GM10266 (cell line): Measurements from ENCODE around the gene MGLL.

Source experiments
- DNase-seq: peaks from one replicate; pipeline ENCODE4 v3.0.0; 2012; ENCODE audit errors: extremely low spot score
- TF ChIP-seq, protein P1 (sequence below): IDR thresholded peaks from 2 replicates; pipeline ENCODE4 v1.5.1; 2012; ENCODE audit warnings: mild to moderate bottlenecking, low read depth; ENCODE audit not compliant: control insufficient read depth, insufficient read depth; ENCODE audit errors: missing control alignments

The MGLL gene

DNA sequence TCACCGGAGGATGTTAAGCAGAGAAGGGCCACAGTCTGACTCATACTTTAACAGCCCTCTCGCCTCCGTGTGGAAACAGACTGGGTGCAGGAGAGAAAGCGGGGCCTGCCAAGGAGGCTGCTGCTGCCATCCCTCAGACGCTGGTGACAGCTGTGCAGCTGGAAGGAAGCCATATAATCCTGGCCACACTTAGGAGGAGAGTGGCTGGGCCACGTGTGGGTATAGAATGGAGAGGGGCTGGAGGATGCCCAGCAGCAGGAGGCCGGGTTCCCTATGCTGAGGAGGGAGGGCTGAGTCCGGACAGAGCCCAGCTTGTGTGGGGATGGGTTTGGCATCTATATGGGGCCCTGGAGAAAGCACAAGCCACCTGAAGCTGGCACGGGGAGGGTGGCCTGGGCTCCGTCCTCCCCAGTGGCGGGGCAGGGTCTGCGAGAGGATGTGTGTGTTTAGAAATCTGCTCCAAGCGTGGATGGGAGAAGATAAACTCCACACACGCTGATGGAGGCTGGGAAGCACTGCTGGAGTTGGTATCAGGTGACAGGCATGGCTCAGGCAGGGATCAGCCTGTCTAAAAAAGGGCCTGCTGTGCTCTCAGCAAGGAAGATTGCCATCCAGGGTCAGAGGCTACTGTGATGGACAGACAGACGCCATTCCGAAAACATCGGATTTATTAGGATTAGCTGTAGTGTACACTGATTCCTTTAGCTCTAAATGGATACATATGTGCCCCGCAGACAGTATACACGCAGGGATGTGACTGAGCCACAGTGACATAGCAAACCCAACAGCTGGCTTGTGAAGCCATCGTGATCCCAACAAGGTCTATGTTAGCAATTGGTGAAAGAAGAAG lies 133.7 kb downstream of the MGLL start:
- TF ChIP-seq, protein P1, sequence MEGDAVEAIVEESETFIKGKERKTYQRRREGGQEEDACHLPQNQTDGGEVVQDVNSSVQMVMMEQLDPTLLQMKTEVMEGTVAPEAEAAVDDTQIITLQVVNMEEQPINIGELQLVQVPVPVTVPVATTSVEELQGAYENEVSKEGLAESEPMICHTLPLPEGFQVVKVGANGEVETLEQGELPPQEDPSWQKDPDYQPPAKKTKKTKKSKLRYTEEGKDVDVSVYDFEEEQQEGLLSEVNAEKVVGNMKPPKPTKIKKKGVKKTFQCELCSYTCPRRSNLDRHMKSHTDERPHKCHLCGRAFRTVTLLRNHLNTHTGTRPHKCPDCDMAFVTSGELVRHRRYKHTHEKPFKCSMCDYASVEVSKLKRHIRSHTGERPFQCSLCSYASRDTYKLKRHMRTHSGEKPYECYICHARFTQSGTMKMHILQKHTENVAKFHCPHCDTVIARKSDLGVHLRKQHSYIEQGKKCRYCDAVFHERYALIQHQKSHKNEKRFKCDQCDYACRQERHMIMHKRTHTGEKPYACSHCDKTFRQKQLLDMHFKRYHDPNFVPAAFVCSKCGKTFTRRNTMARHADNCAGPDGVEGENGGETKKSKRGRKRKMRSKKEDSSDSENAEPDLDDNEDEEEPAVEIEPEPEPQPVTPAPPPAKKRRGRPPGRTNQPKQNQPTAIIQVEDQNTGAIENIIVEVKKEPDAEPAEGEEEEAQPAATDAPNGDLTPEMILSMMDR, result no peak
- no peak for DNase-seq

DNA sequence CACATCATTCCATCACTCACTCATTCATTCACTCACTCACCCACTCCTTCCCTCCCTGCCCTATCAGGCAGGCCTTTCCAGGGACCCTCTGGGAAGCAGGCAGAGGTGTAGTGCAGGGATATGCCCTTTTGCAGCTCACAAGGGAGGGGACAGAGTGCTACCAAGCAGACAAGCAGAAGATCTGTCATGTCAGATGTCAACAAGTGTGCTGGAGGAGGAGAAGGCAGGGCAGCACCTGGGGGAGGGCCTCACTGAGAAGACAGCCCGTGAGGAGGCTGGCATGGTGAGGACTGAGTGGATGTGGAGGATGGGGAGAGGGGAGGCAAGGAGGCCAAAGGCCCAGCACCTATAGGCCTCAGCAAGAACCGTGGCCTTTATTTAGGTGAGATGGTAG lies 134.3 kb downstream of the MGLL start:
- TF ChIP-seq, protein P1, result no peak
- no peak for DNase-seq

DNA sequence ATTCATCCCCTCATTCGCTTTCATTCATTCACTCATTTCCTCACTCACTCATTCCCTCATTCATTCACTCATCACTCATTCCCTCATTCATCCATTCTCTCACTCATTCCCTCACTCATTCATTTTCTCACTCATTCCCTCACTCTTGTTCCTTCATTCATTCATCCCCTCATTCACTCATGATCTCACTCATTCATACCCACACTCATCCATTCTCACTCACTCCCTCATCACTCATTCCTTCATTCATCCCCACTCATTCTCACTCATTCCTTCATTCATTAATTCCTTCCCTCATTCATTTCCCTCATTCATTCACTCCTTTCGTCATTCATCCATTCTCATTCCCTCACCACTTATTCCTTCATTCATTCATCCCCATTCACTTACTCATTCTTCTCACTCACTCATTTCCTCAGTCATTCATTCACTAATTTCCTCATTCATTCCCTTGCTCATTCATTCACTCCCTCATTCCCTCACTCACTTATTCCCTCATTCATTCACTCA lies 135.0 kb downstream of the MGLL start:
- DNase-seq, result no peak
- TF ChIP-seq, protein P1, result no peak

GRCh38 chr3:127686512-127686894 lies 135.8 kb downstream of the MGLL start:
- TF ChIP-seq, protein P1, result no peak

GRCh38 chr3:127685708-127686511 lies 136.4 kb downstream of the MGLL start:
- no peak for DNase-seq
- TF ChIP-seq, protein P1, result no peak

More at GRCh38 chr3:127686512-127686894, 135.8 kb downstream of the MGLL start:
- no peak for DNase-seq

DNA sequence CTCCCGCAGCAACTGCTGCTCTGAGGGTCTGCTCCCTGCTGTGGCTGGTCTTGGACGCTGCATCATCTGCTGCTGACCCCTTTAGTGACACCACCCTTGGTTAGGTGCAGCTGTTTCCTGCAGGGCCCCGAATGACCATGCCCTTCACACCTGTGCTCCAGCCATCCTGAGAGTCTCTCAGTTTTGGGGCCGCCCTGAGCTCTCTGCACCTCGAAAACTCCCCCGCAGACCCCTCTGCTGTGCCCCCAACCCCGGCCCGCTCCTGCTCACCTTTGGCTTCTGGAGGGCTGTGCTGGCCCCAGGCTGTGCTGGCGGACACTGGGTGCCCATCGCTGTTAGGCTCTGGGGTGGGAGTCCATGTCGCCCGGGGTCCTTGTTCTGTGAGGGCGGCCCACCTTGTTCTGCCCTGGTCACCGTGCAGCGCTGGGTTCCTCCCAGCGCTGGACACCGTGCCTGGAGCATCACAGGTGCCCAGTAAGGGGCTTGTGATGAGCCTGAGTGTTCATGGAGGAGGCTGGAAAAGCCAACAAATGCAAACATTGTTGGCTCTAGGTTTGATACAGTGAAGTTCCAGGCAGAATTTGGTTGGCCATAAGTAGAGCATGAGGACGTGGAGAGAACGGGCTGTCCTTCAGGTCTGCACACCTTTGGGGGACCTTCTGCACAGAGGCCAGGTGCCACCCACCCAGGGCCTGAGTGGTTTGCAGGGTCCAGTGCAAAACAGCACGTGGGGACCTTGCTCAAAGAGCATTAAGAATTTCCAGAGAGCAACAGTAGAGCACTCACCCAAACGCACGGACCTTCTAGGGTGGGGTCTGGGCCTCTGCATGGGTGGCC lies 137.2 kb downstream of the MGLL start:
- no peak for DNase-seq
- TF ChIP-seq, protein P1, result no peak
